Pons (tissue), 1 donor: Measurements from ENCODE around the gene PEPD.

Experiments
- DNase-seq: peaks from one replicate; pipeline ENCODE4 v3.0.0-alpha.2; 2016; ENCODE audit warnings: low spot score

PEPD gene

GRCh38 chr19:33358408-33358807 lies 163.2 kb downstream of the PEPD start:
- DNase-seq = no peak

DNA sequence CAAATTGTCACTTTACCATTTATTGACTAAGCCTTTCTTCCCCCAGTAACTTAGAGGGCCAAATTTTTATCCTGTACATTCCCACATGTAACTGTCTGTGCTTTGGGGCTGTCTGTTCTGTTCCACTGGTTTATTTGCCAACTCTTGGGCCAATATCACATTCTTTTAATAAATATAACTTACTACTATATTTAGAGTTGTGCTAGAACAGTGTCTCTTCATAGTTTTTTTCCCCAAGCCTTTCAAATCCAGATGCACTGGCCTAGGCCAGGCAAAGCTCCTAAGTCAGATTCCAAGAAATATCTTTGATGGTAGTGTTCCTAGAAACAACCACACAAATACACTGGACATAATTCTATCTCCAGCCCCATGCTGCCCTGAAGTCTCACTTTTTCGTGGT lies 164.0 kb downstream of the PEPD start:
- DNase-seq = no peak

DNA sequence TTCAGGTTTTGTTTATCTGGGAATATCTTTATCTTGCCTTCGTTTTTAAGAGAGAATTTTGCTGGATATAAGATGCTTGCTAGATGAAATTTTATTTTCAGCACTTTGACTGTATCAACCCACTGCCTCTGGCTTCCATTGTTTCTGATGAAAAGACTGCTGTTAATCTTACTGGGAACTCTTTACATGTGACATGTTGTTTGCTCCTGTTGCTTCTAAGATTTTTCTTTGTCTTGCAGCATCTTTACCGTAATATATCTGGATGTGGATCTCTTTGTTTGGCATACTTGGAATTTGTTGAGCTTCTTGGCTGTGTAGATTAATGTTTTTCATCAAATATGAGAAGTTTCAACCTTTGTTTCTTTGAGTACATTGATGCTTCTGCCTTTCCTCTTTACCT lies 166.1 kb downstream of the PEPD start:
- no peak for DNase-seq

GRCh38 chr19:33350538-33351309 lies 170.9 kb downstream of the PEPD start:
- no peak for DNase-seq

DNA sequence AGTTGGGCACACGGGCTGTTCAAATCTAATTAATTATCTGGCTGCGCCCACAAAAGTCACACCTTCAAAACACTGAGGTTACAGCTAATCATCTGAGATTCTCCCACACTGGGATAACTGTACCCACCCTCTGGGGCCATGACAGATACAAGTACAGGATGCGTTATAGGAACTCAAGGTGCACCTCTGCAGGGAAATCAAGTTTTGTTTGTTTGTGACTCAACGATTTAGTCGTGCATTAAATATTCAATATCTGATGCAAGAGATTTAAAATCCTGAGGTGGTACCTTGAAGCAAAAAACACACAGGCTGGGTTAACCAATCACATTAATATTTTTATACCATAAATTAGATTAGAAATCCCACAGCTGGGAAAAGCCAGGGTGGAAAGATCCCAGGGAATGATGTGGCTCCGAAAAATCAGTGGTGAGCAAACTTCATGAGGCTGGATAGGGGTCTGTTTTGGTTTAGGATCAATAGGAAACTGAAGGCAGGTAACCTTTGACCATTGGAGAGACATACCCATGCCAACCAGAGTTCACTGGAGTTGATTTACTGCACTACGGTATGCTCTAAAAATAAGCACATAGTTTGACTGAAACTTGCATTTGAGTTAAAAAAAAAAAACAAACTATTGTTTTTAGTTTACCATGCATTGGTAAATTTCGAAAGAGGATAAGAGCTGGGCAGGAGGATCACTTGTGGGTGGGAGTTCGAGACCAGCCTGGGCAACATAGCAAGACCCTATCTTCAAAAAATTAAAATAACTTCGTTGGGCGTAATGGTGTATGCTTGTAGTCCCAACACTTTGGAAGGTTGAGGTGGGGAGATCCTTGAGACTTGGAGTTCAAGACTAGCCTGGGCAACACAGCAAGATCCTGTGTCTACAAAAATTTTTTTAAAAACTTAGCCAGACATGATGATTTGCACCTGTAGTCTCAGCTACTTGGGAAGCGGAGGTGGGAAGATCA lies 172.0 kb downstream of the PEPD start:
- no peak for DNase-seq

DNA sequence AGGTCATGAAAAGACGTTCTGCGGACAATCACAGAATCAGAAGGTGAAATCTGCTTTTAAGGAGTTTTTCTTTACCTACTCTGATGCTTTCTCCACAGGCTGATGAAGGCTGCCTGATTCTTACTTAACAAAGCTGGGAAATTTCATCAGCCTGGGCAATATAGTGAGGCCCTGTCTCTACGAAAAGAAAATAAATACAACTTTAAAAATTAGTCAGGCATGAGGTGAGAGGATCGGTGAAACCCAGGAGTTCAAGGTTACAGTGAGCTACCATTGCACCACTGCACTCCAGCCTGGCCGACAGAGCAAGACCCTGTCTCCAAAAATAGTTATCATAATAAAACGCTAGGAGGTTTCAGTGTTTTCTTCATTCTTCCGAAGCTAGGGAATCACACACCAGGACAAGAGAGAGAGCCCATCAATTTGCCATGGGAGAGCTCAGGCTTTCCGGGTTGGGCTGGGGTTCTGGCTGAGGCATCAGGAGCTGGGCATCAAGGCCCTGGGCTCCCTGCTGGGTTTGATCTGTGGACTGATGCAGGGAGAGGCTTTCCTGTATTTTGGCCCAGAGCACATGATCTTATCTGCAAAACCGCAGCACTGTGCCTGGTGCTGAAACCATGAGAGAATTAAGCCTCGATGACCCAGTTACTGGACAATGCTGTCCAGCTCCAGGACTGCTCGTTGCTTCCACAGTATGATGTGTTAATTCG lies 173.1 kb downstream of the PEPD start:
- DNase-seq = no peak

DNA sequence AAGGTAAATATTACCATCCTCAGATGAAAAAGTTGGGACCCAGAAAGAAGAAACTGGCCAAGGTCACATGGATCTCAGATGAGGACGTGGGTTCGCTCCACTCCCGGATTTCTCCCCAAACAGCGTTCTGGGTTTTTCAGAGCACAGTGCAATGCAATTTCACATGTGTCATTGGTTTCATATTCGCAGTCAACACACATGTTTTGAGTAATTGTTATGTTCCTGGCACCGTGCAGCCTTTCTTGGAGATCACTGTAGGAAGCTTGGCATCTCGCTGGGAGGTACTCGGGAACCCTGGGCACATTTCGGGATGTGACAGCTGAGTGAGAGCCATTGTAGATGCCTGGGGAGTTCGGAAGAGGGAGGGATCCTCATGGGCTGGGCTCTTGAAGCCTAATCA lies 174.3 kb downstream of the PEPD start:
- no peak for DNase-seq

DNA sequence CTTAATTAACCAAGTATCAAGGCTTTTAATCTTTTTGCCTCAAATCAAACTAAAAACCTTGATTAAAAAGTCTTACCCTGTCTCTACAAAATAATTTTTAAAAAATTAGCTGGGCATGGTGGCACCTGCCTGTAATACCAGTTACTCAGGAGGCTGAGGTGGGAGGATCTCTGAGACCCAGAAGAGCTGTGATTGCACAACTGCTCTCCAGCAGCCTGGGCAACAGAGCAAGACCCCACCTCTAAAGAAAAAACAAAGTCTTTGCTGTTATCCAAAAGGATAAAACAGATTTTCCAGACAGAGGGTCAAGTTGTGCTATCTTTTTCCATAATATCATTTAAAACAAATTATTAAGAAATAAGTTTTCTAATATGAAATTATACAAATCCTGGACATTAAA lies 174.9 kb downstream of the PEPD start:
- DNase-seq = no peak

- no peak for DNase-seq
These were observed 176.4 kb downstream of the PEPD start for GRCh38 chr19:33345163-33345562.

DNA sequence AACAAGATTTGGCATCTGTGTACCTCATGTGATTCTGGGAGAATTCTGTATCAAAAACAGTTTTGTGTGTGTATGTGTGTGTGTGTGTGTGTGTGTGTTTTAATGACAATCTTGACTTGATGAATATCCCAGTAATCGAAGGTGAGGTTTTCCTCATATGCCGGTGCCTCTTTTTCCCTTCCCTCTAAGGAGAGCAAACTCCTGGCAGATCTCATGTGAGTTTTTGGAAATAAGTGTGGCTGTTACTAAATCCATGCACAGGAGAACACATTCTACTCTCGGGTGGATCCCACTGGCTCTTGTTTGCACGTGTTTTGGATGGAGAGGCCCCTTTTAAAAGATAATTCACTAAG lies 177.0 kb downstream of the PEPD start:
- DNase-seq = no peak

- no peak for DNase-seq
These were observed 177.6 kb downstream of the PEPD start for GRCh38 chr19:33343859-33344572.

GRCh38 chr19:33343301-33343700 lies 178.3 kb downstream of the PEPD start:
- no peak for DNase-seq

DNA sequence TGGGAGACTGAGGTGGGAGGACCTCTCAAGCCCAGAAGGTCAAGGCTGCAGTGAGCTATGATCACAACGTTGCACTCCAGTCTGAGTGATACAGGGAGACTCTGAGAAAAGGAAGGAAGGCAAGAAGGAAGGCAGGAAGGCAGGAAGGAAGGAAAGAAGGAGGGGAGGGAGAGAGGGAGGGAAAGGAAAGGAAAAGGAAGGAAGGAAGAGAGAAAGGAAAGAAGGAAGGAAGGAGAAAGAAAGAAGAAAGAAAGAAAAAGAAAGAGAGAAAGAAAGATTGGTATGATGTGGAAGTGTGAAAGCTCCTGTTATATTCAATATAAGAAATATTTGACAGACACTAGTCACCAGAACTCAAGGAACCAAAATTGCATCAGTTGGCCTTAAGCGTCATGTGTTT lies 180.6 kb downstream of the PEPD start:
- no peak for DNase-seq

- no peak for DNase-seq
These were observed 182.3 kb downstream of the PEPD start for GRCh38 chr19:33339016-33339984.
